Activated T-cell treated with anti-CD3 and anti-CD28 coated beads for 48 hours (primary cell): ENCODE measurements around the gene PDE3B.

Source experiments
- DNase-seq: peaks from one replicate; pipeline ENCODE4 v3.0.0-alpha.2; 2020; ENCODE audit warnings: low read depth

Gene PDE3B

GRCh38 chr11:14884667-14885273, 241.2 kb downstream of the PDE3B start:
- no peak for DNase-seq

- DNase-seq, result no peak
Observed at GRCh38 chr11:14886513-14886912, 242.9 kb downstream of the PDE3B start.

- DNase-seq, result peak; percentile 79
Observed at GRCh38 chr11:14891143-14892035, 247.8 kb downstream of the PDE3B start.

- peak; percentile 85 for DNase-seq
Observed at GRCh38 chr11:14892036-14892556, 248.5 kb downstream of the PDE3B start, which contains the start of gene CYP2R1. TSS of gene CYP2R1 (minus strand) at chr11:14892231. CDS start at chr11:14892205, 26 bp downstream.

- DNase-seq, result no peak
Observed at GRCh38 chr11:14892577-14892976, 249.0 kb downstream of the PDE3B start.

GRCh38 chr11:14894657-14895598, 251.3 kb downstream of the PDE3B start:
- DNase-seq, result no peak

- DNase-seq, result no peak
Observed at GRCh38 chr11:14898355-14898754, 254.8 kb downstream of the PDE3B start.

GRCh38 chr11:14898906-14899305, 255.3 kb downstream of the PDE3B start:
- DNase-seq, result no peak

- DNase-seq, result no peak
Observed at GRCh38 chr11:14902650-14903350, 259.2 kb downstream of the PDE3B start.

- peak; percentile 80 for DNase-seq
Observed at GRCh38 chr11:14904745-14905103, 261.1 kb downstream of the PDE3B start.

GRCh38 chr11:14905104-14906033, 261.8 kb downstream of the PDE3B start:
- DNase-seq, result peak; percentile 70

GRCh38 chr11:14906578-14906977, 263.0 kb downstream of the PDE3B start:
- no peak for DNase-seq

- no peak for DNase-seq
Observed at GRCh38 chr11:14906993-14907392, 263.4 kb downstream of the PDE3B start.

- DNase-seq, result peak; percentile 81
Observed at GRCh38 chr11:14907411-14908213, 264.0 kb downstream of the PDE3B start.

GRCh38 chr11:14908214-14908880, 264.7 kb downstream of the PDE3B start:
- DNase-seq, result no peak

- no peak for DNase-seq
Observed at GRCh38 chr11:14914536-14914935, 270.9 kb downstream of the PDE3B start.

GRCh38 chr11:14916403-14916802, 272.8 kb downstream of the PDE3B start:
- no peak for DNase-seq
